ENCODE measurements around the gene SSTR5. TPM values are rescaled to one million over a fixed set of nuclear protein-coding genes. Genes with fewer than 3 reads are reported as not detected.

The SSTR5 gene
- polyA plus RNA-seq, 2 of the 4 experiments (the other 2 are of a cell fraction): 0.06 to 0.08 TPM

GRCh38 chr16:1075546-1075945 lies 3.0 kb downstream of the SSTR5 start:
- no peaks in the 10 kb centered on the region for H3K9me3 ChIP-seq
- WGBS (ENCODE audit: missing lambda C conversion rate): 91% methylated on average over 11 of the region's 13 CpGs
- TF ChIP-seq JUNB (IDR thresholded peaks at IDR 0.05) (no peak), CBX2 (IDR thresholded peaks at IDR 0.05; ENCODE audit: borderline replicate concordance, low read depth) (no peak), HMGXB4 (CRISPR knock-in tag; IDR thresholded peaks at IDR 0.05; ENCODE audit: borderline replicate concordance) (no peak), SMC3 (IDR thresholded peaks at IDR 0.05) (no peak), FOSL2 (IDR thresholded peaks at IDR 0.05) (no peak), FOSL2 (CRISPR knock-in tag; IDR thresholded peaks at IDR 0.05) (no peak), CBX8 (IDR thresholded peaks at IDR 0.05) (no peak), HOXB13 (CRISPR knock-in tag; IDR thresholded peaks at IDR 0.05; ENCODE audit: low read depth) (no peak)
- TF ChIP-seq, protein P1, sequence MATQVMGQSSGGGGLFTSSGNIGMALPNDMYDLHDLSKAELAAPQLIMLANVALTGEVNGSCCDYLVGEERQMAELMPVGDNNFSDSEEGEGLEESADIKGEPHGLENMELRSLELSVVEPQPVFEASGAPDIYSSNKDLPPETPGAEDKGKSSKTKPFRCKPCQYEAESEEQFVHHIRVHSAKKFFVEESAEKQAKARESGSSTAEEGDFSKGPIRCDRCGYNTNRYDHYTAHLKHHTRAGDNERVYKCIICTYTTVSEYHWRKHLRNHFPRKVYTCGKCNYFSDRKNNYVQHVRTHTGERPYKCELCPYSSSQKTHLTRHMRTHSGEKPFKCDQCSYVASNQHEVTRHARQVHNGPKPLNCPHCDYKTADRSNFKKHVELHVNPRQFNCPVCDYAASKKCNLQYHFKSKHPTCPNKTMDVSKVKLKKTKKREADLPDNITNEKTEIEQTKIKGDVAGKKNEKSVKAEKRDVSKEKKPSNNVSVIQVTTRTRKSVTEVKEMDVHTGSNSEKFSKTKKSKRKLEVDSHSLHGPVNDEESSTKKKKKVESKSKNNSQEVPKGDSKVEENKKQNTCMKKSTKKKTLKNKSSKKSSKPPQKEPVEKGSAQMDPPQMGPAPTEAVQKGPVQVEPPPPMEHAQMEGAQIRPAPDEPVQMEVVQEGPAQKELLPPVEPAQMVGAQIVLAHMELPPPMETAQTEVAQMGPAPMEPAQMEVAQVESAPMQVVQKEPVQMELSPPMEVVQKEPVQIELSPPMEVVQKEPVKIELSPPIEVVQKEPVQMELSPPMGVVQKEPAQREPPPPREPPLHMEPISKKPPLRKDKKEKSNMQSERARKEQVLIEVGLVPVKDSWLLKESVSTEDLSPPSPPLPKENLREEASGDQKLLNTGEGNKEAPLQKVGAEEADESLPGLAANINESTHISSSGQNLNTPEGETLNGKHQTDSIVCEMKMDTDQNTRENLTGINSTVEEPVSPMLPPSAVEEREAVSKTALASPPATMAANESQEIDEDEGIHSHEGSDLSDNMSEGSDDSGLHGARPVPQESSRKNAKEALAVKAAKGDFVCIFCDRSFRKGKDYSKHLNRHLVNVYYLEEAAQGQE (IDR thresholded peaks at IDR 0.05): no peak
- no peak overlapping the region for H3K4me2 ChIP-seq
- ChIA-PET CTCF (interaction anchor here (1.0 to 12.4 kb wide), 6 partner anchors 13 to 30 kb away, joined by 3 to 174 read pairs (median 6); no protein-coding TSS in a partner anchor), POLR2A (no interaction called here)
- no peak overlapping the region for H3K4me3 ChIP-seq
- FAIRE-seq (no peak), ATAC-seq (no peak), DNase-seq (ENCODE audit: low read depth in 1 of 2, low spot score in 1 of 2) (no peak)
- no peak overlapping the region for H3K27ac ChIP-seq
- peaks cover 41% of the 10 kb centered on the region for H3K4me1 ChIP-seq

DNA sequence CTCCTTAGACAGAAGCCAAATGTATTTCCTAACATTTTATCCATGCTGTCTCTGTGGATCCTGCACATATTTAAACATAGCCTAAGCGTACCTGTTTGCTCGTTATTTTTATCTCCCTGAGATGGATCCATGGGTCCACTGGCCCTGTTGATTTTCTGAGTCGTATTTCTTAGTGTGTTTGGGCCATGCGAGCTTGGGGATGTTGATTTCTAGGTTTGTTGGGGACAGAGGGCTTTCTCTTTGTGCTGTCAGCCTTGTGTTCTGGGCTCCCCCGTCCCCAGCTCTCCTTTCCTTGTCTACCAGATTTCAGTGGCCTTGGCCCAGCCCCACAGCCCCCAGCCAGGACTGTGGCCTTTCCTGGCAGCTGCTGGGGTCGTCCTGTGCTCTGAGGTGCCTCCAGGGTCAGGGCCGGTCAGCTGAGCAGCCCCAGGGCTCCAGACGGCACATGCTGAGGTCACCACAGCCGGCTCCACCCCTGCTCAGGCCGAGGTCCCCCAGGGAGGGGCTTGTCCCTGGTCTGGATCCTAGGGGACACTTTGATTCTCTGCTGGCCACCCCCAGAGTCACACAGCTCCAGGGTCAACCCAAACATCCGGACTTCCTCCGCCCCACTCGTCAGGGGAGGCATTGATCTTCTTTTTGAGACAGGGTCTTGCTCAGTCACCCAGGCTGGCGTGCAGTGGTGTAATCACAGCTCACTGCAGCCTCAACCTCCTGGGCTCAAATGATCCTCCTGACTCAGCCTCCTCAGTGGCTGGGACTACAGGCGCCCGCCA lies 4.4 kb downstream of the SSTR5 start:
- Histone ChIP-seq H3K4me1 (peaks cover 42% of the 10 kb centered on the region), H3K4me2 (no peak overlapping the region), H3K4me3 (no peak overlapping the region), H3K9me3 (no peaks in the 10 kb centered on the region), H3K27ac (peak overlapping the region in 1 of 2 experiments; percentile 42; a peak in 2 of 6 replicates)
- ATAC-seq (no peak), FAIRE-seq (no peak), DNase-seq (ENCODE audit: low read depth in 1 of 2, low spot score in 1 of 2) (no peak)
- ChIA-PET CTCF (interaction anchor here (1.0 to 2.0 kb wide), 2 partner anchors 15 to 20 kb away, joined by 3 to 15 read pairs; no protein-coding TSS in a partner anchor), POLR2A (no interaction called here)
- 67% methylated on average over 13 of the region's 16 CpGs for WGBS (ENCODE audit: missing lambda C conversion rate)
- TF ChIP-seq CHD2 (IDR thresholded peaks at IDR 0.05; ENCODE audit: low read length, partially characterized antibody) (no peak), JUN (IDR thresholded peaks at IDR 0.05) (no peak), ZSCAN20 (CRISPR knock-in tag; IDR thresholded peaks at IDR 0.05) (no peak), KDM5A (IDR thresholded peaks at IDR 0.05) (no peak), CEBPB (IDR thresholded peaks at IDR 0.05) (no peak), PHF8 (IDR thresholded peaks at IDR 0.05; ENCODE audit: borderline replicate concordance, low read depth) (no peak), ZC3H11A (IDR thresholded peaks at IDR 0.05) (no peak), ZFP36 (IDR thresholded peaks at IDR 0.05; ENCODE audit: borderline replicate concordance, partially characterized antibody) (no peak), MYC (IDR thresholded peaks at IDR 0.05; ENCODE audit: borderline replicate concordance, low read length) (no peak), JUNB (IDR thresholded peaks at IDR 0.05) (no peak), SMC3 (IDR thresholded peaks at IDR 0.05) (no peak), POLR2AphosphoS2 (conservative IDR thresholded peaks at IDR 0.05; ENCODE audit: low read length) (no peak), USF2 (IDR thresholded peaks at IDR 0.05) (no peak)
- TF ChIP-seq, protein P1 (IDR thresholded peaks at IDR 0.05): no peak
- TF ChIP-seq, protein P2, sequence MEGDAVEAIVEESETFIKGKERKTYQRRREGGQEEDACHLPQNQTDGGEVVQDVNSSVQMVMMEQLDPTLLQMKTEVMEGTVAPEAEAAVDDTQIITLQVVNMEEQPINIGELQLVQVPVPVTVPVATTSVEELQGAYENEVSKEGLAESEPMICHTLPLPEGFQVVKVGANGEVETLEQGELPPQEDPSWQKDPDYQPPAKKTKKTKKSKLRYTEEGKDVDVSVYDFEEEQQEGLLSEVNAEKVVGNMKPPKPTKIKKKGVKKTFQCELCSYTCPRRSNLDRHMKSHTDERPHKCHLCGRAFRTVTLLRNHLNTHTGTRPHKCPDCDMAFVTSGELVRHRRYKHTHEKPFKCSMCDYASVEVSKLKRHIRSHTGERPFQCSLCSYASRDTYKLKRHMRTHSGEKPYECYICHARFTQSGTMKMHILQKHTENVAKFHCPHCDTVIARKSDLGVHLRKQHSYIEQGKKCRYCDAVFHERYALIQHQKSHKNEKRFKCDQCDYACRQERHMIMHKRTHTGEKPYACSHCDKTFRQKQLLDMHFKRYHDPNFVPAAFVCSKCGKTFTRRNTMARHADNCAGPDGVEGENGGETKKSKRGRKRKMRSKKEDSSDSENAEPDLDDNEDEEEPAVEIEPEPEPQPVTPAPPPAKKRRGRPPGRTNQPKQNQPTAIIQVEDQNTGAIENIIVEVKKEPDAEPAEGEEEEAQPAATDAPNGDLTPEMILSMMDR (IDR thresholded peaks at IDR 0.05): no peak
